Astrocyte (in vitro differentiated cells and primary cell): ENCODE data around the gene AQP1. TPM values are rescaled to one million over a fixed set of nuclear protein-coding genes. Genes with fewer than 3 reads are reported as not detected.

ENCODE experiments used
- DNase-seq: peaks from one replicate; pipeline ENCODE4 v3.0.0-alpha.2; 2010; ENCODE audit warnings: low read depth
- FAIRE-seq: peaks from 2 replicates; lab custom pipeline; 2011; peaks lifted over from hg19 to GRCh38; lab: Jason Lieb, UNC
- H2AFZ ChIP-seq: 2 replicates; pipeline ENCODE4 v1.6.0; 2012; ENCODE audit warnings: low read depth, low read length, inconsistent platforms
- H3K27ac ChIP-seq: 2 replicates; pipeline ENCODE4 v1.5.1; 2011; ENCODE audit warnings: low read depth, low read length, inconsistent platforms
- H3K27me3 ChIP-seq: 2 replicates; pipeline ENCODE4 v1.6.0; 2011; ENCODE audit warnings: low read length, inconsistent platforms; ENCODE audit not compliant: insufficient read depth
- H3K36me3 ChIP-seq: 2 replicates; pipeline ENCODE4 v1.5.1; 2011; ENCODE audit warnings: low read length, inconsistent platforms; ENCODE audit not compliant: insufficient read depth
- H3K4me1 ChIP-seq: 2 replicates; pipeline ENCODE4 v1.5.1; 2011; ENCODE audit warnings: low read length, inconsistent platforms; ENCODE audit not compliant: insufficient read depth
- H3K4me2 ChIP-seq: 2 replicates; pipeline ENCODE4 v1.6.0; 2012; ENCODE audit warnings: low read length, inconsistent platforms
- H3K4me3 ChIP-seq: 2 replicates; pipeline ENCODE4 v1.5.1; 2011; ENCODE audit warnings: low read depth, mild to moderate bottlenecking, low read length, inconsistent platforms; ENCODE audit not compliant: insufficient read depth
- H3K79me2 ChIP-seq: 2 replicates; pipeline ENCODE4 v1.6.0; 2012; ENCODE audit warnings: mild to moderate bottlenecking, low read length, inconsistent platforms; ENCODE audit not compliant: insufficient read depth
- H3K9ac ChIP-seq: 2 replicates; pipeline ENCODE4 v1.6.0; 2012; ENCODE audit warnings: mild to moderate bottlenecking, low read length, inconsistent platforms
- H3K9me3 ChIP-seq: 2 replicates; pipeline ENCODE4 v1.5.1; 2012; ENCODE audit warnings: low read depth, mild to moderate bottlenecking, low read length, inconsistent platforms; ENCODE audit not compliant: insufficient read depth
- H4K20me1 ChIP-seq: 2 replicates; pipeline ENCODE4 v1.6.0; 2012; ENCODE audit warnings: low read length, inconsistent platforms; ENCODE audit not compliant: insufficient read depth
- H3K27ac Mint-ChIP-seq: one replicate; pipeline ENCODE4 v1.8.0; 2021; ENCODE audit warnings: mild to moderate bottlenecking, mixed read lengths; ENCODE audit not compliant: unreplicated experiment
- H3K27me3 Mint-ChIP-seq: one replicate; pipeline ENCODE4 v1.8.0; 2021; ENCODE audit warnings: low read depth, mixed read lengths; ENCODE audit not compliant: unreplicated experiment
- H3K36me3 Mint-ChIP-seq: one replicate; pipeline ENCODE4 v1.8.0; 2021; ENCODE audit warnings: low read depth, mixed read lengths; ENCODE audit not compliant: unreplicated experiment
- H3K4me1 Mint-ChIP-seq: one replicate; pipeline ENCODE4 v1.8.0; 2021; ENCODE audit warnings: low read depth, mixed read lengths; ENCODE audit not compliant: unreplicated experiment
- H3K4me3 Mint-ChIP-seq: one replicate; pipeline ENCODE4 v1.8.0; 2021; ENCODE audit warnings: mild to moderate bottlenecking, moderate library complexity, mixed read lengths; ENCODE audit not compliant: unreplicated experiment
- H3K9me3 Mint-ChIP-seq: one replicate; pipeline ENCODE4 v1.8.0; 2021; ENCODE audit warnings: mild to moderate bottlenecking, mixed read lengths; ENCODE audit not compliant: unreplicated experiment
- EZH2 ChIP-seq: IDR thresholded peaks from 2 replicates; pipeline ENCODE4 v1.6.1; 2012; ENCODE audit warnings: mild to moderate bottlenecking, low read length, inconsistent platforms; ENCODE audit not compliant: insufficient read depth
- total RNA-seq: library from RNA; stranded (reverse); gene quantifications from 2 replicates; pipeline ENCODE4 v1.2.1, GENCODE V29; 2021
- TF ChIP-seq, protein P1 (sequence below): IDR thresholded peaks from 2 replicates; pipeline ENCODE4 v1.5.1; 2011; ENCODE audit warnings: low read depth, mild to moderate bottlenecking, inconsistent platforms, low read length, moderate library complexity; ENCODE audit not compliant: insufficient read depth

Gene AQP1
- total RNA-seq, 1 donor from 2014 or later, result 6.7 TPM

GRCh38 chr7:30900803-30901362, 10.8 kb upstream of the AQP1 start:
- Mint-ChIP-seq H3K4me1 (no peaks in the 10 kb centered on the region), H3K27me3 (peaks cover 38% of the 10 kb centered on the region), H3K4me3 (no peak overlapping the region), H3K36me3 (no peaks in the 10 kb centered on the region), H3K27ac (no peak overlapping the region), H3K9me3 (no peaks in the 10 kb centered on the region)
- Histone ChIP-seq H3K36me3 (no peaks in the 10 kb centered on the region), H3K9me3 (no peaks in the 10 kb centered on the region), H3K27ac (no peak overlapping the region), H3K9ac (no peak overlapping the region), H2AFZ (no peak overlapping the region), H3K27me3 (peaks cover 10% of the 10 kb centered on the region), H3K4me2 (no peak overlapping the region), H3K79me2 (no peaks in the 10 kb centered on the region), H3K4me3 (no peak overlapping the region), H3K4me1 (no peaks in the 10 kb centered on the region), H4K20me1 (no peaks in the 10 kb centered on the region)
- TF ChIP-seq, protein P1, sequence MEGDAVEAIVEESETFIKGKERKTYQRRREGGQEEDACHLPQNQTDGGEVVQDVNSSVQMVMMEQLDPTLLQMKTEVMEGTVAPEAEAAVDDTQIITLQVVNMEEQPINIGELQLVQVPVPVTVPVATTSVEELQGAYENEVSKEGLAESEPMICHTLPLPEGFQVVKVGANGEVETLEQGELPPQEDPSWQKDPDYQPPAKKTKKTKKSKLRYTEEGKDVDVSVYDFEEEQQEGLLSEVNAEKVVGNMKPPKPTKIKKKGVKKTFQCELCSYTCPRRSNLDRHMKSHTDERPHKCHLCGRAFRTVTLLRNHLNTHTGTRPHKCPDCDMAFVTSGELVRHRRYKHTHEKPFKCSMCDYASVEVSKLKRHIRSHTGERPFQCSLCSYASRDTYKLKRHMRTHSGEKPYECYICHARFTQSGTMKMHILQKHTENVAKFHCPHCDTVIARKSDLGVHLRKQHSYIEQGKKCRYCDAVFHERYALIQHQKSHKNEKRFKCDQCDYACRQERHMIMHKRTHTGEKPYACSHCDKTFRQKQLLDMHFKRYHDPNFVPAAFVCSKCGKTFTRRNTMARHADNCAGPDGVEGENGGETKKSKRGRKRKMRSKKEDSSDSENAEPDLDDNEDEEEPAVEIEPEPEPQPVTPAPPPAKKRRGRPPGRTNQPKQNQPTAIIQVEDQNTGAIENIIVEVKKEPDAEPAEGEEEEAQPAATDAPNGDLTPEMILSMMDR, result no peak
- TF ChIP-seq EZH2, result no peak
- DNase-seq (no peak), FAIRE-seq (no peak)

GRCh38 chr7:30901856-30902255, 9.8 kb upstream of the AQP1 start:
- peaks cover 8% of the 10 kb centered on the region for H3K27me3 ChIP-seq
- no peak overlapping the region for H2AFZ ChIP-seq
- DNase-seq (no peak), FAIRE-seq (no peak)
- no peak overlapping the region for H3K4me3 ChIP-seq
- Mint-ChIP-seq H3K27me3 (peaks cover 40% of the 10 kb centered on the region), H3K27ac (no peak overlapping the region), H3K4me1 (peaks cover 6% of the 10 kb centered on the region), H3K9me3 (no peaks in the 10 kb centered on the region), H3K4me3 (no peak overlapping the region), H3K36me3 (no peaks in the 10 kb centered on the region)
- peaks cover 8% of the 10 kb centered on the region for H3K4me1 ChIP-seq
- no peak overlapping the region for H3K27ac ChIP-seq
- no peak overlapping the region for H3K4me2 ChIP-seq
- no peaks in the 10 kb centered on the region for H3K79me2 ChIP-seq
- TF ChIP-seq, protein P1, result no peak
- no peak for TF ChIP-seq EZH2
- H4K20me1 ChIP-seq, result no peaks in the 10 kb centered on the region
- no peaks in the 10 kb centered on the region for H3K9me3 ChIP-seq
- no peaks in the 10 kb centered on the region for H3K36me3 ChIP-seq
- H3K9ac ChIP-seq, result no peak overlapping the region

- no peaks in the 10 kb centered on the region for H3K36me3 Mint-ChIP-seq
Observed at GRCh38 chr7:30902466-30902865, 9.2 kb upstream of the AQP1 start.

More at GRCh38 chr7:30902466-30902865, 9.2 kb upstream of the AQP1 start:
- Mint-ChIP-seq H3K4me3 (no peak overlapping the region), H3K9me3 (no peaks in the 10 kb centered on the region), H3K27me3 (peaks cover 37% of the 10 kb centered on the region), H3K4me1 (peaks cover 6% of the 10 kb centered on the region), H3K27ac (no peak overlapping the region)
- DNase-seq (no peak), FAIRE-seq (no peak)
- no peaks in the 10 kb centered on the region for H3K36me3 ChIP-seq
- no peak overlapping the region for H3K27ac ChIP-seq
- no peaks in the 10 kb centered on the region for H3K79me2 ChIP-seq
- peaks cover 9% of the 10 kb centered on the region for H3K4me1 ChIP-seq
- no peaks in the 10 kb centered on the region for H4K20me1 ChIP-seq
- H3K4me2 ChIP-seq, result no peak overlapping the region
- H3K27me3 ChIP-seq, result peaks cover 8% of the 10 kb centered on the region
- no peak overlapping the region for H3K9ac ChIP-seq
- H3K9me3 ChIP-seq, result no peaks in the 10 kb centered on the region
- H2AFZ ChIP-seq, result no peak overlapping the region
- TF ChIP-seq, protein P1, result no peak
- no peak for TF ChIP-seq EZH2
- no peak overlapping the region for H3K4me3 ChIP-seq
